GM21529 (cell line): ENCODE data around the gene CDK19.
A peak's percentile ranks its signal among the peaks of the same experiment; 100 is the strongest.
"Not testable (repeated sequence)": the region's sequence is repeated elsewhere in the genome, so short reads cannot be mapped to it uniquely, and the experiment has no call there.

Experiments used
- ATAC-seq: cut with Tn5 transposase; IDR thresholded peaks from one replicate; pipeline ENCODE4 v1.9.1; 2021; ENCODE audit not compliant: unreplicated experiment

Gene CDK19

GRCh38 chr6:110593637-110594036 is 221.6 kb downstream of the CDK19 start:
- no peak for ATAC-seq

DNA sequence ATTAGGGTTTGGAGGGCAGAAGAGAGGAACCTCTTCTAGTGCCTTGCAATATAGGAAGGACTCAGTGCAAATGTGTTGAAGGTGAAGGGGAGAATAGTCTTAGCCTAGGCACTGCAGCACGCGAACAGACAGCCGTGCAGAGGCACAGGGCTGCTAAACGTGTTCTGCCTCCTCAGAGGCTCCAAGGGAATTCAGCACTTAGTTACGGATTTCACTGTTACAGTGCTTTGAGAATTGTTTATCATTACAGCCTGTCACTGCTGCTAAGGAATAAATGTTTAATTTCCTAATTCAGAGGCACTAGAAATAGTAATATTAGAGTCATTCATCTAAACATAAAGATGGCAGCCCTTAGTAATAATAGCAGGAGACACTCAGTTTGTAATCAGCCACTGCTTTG is 222.5 kb downstream of the CDK19 start:
- no peak for ATAC-seq

DNA sequence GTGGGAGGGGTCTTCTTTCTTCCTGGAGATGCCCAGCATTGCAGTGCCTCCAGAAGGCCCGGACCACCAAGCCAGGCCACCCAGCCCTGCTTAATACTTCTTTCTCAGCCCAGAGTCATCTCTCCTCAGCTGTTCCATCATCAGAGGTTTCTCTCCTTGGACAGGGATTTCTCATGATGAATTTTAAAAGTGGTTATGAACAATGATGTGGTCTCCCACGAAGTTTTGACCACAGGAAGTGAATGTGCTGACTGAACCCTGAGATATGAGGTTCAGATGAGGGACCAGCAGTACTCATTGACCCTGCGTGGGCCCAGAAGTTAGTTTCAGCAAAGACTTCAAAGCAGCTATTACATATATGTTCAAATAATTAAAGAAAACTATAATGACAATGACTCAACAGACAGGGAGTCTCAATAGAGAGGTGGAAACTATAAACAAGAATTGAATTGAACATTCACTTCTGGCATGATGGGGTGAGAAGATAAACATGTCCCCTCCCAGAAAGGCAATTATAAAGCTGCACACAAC is 224.4 kb downstream of the CDK19 start:
- no peak for ATAC-seq

DNA sequence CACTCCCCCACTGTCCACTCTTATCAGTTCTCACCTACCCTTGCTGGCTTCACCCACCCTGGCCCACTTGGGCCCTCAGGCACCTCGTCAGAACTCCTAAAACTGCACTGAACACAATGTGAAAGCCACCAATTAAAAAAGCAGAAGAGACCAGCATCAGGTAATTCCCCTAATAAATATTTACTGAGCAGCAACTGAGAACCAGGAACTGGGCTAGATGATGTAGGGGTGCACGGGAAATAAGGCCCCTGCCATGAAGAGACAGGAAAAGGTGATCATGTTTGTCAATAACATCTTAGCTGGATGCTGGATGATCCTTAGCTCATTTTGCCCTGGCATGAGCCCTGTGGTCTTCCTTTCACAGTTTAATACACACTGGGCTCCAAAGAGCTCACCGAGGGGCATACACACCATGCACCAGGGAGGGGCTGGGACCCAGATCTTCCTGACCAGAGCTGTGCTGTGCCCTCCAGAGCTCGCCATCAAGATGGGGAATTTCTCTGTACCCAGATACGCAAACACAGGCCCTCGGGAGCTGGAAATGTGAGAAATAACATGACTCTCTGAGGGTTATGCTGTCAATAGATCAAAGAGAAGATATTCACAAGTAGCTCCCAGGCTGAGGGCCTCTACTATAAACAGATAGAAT is 225.3 kb downstream of the CDK19 start:
- ATAC-seq = peak; percentile 97

- no peak for ATAC-seq
Measured at GRCh38 chr6:110587328-110587727, 227.9 kb downstream of the CDK19 start.

- no peak for ATAC-seq
Measured at GRCh38 chr6:110581679-110582078, 233.6 kb downstream of the CDK19 start.

DNA sequence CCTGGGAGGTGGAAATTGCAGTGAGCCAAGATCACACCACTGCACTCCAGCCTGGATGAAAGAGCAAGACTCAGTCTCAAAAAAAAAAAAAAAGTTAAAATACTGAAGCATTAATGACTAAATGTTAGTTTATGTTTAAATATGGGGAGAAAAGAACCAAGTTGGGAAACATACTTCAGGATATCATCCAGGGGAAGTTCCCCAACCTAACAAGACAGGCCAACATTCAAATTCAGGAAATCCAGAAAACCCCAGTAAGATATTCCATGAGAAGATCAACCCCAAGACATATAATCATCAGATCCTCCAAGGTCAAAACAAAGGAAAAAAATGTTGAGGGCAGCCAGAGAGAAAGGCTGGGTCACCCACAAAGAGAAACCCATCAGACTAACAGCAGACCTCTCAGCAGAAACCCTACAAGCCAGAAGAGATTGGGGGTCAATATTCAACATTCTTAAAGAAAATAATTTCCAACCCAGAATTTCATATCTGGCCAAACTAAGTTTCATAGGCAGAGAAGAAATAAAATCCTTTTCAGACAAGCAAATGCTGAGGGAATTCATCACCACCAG is 237.6 kb downstream of the CDK19 start:
- not testable (repeated sequence) for ATAC-seq

DNA sequence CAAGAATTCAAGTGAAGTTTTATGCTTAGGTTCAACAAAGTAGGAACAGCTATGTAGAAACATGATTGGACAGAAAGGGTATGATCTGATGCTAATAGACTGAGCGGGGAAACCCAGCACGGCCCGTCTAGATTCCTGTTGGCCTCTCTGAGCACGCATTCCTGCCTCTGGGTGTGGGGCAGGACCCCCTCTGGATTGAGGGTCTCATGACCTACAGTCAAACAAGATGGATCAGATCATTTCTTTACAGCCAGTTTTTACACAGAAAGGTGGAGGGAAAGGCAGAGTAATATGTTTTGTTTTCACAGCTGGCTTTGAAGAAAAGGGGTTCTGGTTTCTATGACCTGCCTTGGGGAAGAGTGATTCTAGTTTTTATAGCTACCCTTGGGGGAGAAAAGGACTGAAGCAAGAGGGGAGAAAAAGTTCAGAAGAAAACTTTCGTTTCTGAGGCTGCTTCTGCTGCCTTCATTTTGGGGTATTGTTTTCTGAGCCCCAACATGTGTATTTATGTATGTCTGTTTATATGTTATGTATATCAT is 239.3 kb downstream of the CDK19 start:
- no peak for ATAC-seq

- no peak for ATAC-seq
Measured at GRCh38 chr6:110574817-110575216, 240.5 kb downstream of the CDK19 start.

GRCh38 chr6:110573537-110573936 is 241.7 kb downstream of the CDK19 start:
- ATAC-seq = no peak

DNA sequence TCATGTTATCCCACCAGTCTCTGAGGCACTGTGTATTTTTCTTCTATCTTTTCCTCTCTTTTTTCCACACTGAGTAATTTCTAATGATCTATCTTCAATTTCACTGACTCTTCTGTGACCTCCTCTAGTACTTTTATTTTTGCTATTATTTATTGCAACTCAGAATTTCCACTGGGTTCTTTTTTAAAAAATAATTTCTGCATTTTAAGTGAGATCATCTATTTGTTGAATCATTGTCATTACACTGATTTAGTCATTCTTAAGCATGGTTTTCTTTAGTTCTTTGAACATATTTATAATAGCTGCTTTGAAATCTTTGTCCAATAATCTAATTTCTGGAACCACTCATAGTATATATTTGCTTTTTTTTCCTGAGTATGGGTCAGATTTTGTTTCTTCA is 242.1 kb downstream of the CDK19 start:
- no peak for ATAC-seq

DNA sequence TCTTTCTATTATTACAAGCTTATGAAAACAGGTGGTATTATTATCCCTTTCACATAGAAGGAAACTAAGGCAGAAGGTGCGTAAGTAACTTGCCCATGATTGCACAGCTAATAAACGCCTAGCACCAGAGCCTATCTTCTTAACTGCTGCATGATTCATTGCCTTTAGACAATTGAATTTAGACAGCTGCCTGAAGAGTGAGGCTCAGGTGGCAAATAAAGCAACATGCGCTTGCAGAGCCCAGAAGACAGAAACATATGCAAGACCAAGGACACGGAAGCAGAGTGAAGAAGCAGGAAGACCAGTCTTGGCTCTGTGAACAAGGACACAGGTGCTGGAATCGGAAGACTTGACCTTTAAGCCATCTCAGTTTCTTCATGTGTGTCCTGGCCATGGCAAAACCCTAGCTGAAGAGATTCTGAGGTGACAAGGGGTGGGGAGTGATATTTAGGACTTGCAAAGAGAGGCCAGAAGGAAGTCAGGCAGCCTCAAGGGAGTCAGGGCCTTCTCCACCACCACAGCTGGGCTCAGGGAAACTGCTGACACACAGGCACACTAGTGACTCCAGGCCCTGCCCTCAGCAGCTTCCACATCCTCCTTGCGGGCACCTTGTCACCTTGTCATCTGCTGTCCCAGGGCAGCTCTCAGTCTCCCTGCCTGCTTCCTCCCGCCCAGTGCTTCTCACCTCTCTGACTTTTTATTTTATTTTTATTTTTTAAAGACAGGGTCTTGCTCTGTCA is 247.1 kb downstream of the CDK19 start:
- peak; percentile 48 for ATAC-seq

GRCh38 chr6:110566346-110567125 is 248.7 kb downstream of the CDK19 start:
- ATAC-seq = no peak

- no peak for ATAC-seq
Measured at GRCh38 chr6:110564703-110565421, 250.4 kb downstream of the CDK19 start.

- no peak for ATAC-seq
Measured at GRCh38 chr6:110563711-110564110, 251.6 kb downstream of the CDK19 start.

GRCh38 chr6:110562316-110562915 is 252.9 kb downstream of the CDK19 start:
- ATAC-seq = no peak

GRCh38 chr6:110561696-110562095 is 253.6 kb downstream of the CDK19 start:
- ATAC-seq = no peak

DNA sequence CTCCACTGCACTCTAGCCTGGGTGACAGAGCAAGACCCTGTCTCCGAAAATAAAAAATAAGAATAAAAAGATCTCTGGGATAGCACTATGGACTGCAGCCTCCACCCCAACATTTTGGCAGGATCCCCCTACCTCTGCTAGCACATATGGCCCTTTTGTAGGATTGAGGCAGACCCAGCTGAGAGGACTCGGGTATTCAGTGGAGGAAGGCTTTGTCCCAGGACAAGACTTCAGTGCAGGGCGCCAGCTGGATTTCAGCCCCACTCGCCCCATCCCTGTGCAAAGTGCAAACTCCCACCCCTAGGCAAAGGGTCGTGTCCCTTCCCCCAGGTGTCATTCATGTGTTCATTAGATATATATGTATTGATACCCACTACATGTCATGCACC is 254.3 kb downstream of the CDK19 start:
- no peak for ATAC-seq

GRCh38 chr6:110560239-110561007 is 254.8 kb downstream of the CDK19 start:
- peak; percentile 56 for ATAC-seq
